Stimulated activated CD4-positive, alpha-beta T cell treated with anti-CD3 and anti-CD28 coated beads, TNF-alpha, amount 100 ng/mL, for 48 hours (primary cell): ENCODE results near the gene CHST8.
"Not testable (repeated sequence)": the region's sequence is repeated elsewhere in the genome, so short reads cannot be mapped to it uniquely, and the experiment has no call there.

Experiments used
- DNase-seq, 3 donors: peaks; one replicate each; pipeline ENCODE4 v3.0.0-alpha.2; 2020; ENCODE audit warnings: low read depth in 3 of 3

The CHST8 gene

DNA sequence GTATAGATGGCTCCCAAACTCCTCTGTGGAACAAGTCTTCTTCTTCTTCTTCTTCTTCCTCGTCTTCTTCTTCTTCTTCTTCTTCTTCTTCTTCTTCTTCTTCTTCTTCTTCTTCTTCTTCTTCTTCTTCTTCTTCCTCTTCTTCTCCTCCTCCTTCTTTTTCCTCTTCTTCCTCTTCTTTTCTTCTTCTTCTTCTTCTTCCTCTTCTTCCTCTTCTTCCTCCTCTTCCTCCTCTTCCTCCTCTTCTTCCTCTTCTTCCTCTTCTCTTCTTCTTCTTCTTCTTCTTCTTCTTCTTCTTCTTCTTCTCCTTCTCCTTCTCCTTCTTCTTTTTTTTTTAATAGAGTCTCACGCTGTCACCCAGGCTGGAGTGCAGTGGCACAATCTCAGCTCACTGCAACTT is 3.4 kb upstream of the CHST8 start:
- not testable (repeated sequence) for DNase-seq

GRCh38 chr19:33618884-33619283 is 2.9 kb upstream of the CHST8 start:
- no peak for DNase-seq

GRCh38 chr19:33620611-33621010 is 1.1 kb upstream of the CHST8 start:
- DNase-seq = no peak

- no peak for DNase-seq
These were observed 528 bp upstream of the CHST8 start for GRCh38 chr19:33621065-33621785.

DNA sequence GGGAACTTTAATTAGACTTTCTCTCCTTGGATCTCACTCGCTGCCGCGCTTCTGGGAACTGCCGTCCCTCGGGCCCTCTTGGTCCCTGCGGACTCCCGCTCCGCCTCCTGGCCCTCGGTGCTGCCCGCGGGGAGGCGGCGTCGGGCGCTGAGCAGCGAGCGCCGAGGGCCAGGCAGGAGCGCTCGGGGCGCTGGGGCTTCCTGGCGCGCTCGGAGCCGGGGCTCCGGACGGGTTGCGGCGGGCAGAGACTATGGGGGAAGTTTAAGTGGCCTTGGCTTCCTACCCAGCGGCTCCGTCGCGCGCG is 704 bp downstream of the CHST8 start:
- DNase-seq = no peak

DNA sequence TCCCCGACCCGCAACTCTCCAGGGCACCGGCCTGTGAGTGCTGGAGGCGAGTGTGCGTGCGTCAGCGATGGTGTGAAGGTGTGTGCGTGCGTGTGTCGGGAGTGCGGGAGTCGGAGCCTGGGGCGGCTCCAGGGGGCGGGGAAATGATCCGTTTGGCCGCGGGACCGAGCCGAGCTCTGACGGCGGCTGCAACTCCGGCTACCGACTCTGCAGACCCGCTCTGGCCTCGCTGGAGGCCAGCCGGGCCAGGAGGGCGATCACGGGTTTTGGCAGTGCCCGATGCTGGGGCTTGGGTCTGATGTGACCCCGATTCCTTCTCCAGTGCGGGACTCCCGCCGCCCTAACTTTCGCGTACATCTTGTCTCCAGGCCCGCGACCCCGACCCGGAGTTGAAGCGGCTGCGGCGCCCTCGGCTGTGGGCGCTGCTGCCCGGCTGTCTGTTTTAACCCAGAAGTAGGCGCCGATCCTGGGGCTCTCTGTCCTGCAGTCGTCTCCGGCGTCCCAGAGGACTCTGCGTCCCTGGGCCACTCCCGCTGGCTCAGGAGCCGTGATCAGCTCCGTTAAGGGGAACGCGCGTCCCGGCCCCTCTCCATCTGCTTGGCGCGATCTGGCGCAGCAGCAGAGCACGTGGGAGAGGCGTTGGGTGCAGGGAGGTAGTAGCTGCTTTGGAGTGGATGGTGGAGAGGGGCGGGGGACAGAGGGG is 1.2 kb downstream of the CHST8 start:
- DNase-seq = no peak

DNA sequence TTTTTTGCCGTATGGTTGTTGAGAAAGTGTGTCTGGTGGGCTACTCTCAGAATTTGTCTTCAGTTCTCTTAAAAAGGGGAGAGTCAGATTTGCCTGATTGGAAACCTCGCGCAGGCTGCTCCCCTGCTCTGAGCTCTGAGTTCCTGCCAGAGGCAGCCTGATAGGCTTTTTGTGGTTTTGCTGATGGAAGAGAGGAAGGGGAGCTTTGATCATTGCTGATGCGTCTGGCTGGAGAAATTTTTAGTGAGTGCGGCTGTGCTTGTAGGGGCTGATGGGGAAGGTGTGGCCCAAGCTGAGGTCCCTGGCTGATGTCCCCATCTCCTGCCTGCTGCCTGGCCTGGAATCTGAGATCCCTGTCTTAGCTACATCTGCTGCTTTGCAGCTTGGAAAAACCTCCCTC is 2.8 kb downstream of the CHST8 start:
- DNase-seq = no peak

GRCh38 chr19:33627526-33627925 is 5.8 kb downstream of the CHST8 start:
- no peak for DNase-seq

DNA sequence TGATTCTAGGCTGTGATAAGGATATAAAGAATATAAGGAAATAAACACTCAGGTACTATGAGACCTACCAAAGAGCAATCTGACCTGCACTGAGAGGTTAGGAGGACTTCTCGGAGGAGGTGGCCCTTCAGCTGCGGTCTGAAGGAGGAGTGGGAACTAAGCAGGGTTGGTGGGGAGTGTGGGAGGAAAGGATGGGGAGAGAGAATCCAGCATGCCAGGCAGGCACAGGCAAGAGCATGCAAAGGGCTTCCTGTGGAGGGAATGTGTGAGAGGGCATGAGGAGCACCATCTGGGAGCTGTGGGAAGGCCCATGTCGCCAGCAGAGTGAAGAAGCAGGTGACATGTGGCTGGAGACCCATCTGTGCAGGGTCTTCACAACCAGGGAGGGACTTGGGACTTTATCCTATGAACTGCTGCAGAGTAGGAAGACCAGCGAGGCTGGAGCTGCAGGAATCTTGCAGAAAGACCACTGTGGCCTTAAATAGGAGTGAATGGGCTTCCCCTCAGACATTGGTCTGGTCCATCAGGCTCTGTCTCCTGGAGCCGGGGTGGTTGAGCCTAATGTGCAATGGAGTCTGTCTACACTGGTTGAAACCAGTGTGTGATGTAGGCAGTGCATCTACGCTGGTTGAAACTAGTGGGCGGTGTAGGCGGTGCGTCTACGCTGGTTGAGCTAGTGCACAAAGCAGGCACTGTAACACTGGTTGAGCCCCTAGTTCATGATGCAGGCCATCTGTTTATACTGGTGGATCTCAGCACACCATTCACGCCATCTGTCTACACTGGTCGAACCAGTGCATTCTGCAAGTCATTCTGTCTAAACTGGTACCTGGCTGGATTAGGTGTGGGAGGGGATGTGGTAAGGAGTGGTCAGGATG is 6.4 kb downstream of the CHST8 start:
- DNase-seq = no peak

- no peak for DNase-seq
These were observed 7.4 kb downstream of the CHST8 start for GRCh38 chr19:33628921-33629825.

GRCh38 chr19:33629826-33630375 is 8.1 kb downstream of the CHST8 start:
- no peak for DNase-seq

GRCh38 chr19:33630880-33631608 is 9.3 kb downstream of the CHST8 start:
- no peak for DNase-seq

- DNase-seq = no peak
These were observed 9.8 kb downstream of the CHST8 start for GRCh38 chr19:33631609-33631973.

GRCh38 chr19:33634361-33635091 is 12.8 kb downstream of the CHST8 start:
- no peak for DNase-seq

GRCh38 chr19:33638167-33639034 is 16.6 kb downstream of the CHST8 start:
- DNase-seq = no peak

- DNase-seq = no peak
These were observed 17.4 kb downstream of the CHST8 start for GRCh38 chr19:33639035-33639681.

- DNase-seq = no peak
These were observed 19.0 kb downstream of the CHST8 start for GRCh38 chr19:33640773-33641172.

DNA sequence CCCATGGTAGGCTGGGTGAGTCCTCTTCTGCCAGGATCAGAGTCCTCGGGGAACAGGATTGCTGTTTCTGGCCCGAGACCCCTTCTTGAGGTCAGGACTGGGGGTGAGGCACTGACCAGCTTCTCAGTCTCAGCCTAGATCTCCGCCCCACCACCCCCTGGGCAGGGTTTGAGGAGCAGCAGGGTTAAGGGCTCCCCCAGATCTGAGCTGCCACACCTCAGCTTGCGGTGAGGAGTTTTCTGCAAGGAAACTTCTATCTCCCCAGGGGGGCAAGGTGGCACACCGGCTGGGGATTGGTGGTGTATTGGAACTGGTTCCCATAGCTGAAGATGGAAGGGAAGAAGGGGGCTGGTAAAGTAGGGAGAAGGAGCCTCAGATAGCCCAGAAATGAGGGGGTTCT is 19.5 kb downstream of the CHST8 start:
- no peak for DNase-seq
